Ishikawa (cell line): ENCODE measurements around the gene ANKRD13D.

Experiments
- CEBPB ChIP-seq: IDR thresholded peaks from 2 replicates; pipeline ENCODE4 v1.6.1; 2012
- CREB1 ChIP-seq: IDR thresholded peaks from 2 replicates; pipeline ENCODE4 v1.6.1; 2012; ENCODE audit warnings: low read depth
- EGR1 ChIP-seq: IDR thresholded peaks from 2 replicates; pipeline ENCODE4 v1.6.1; 2012
- EP300 ChIP-seq: IDR thresholded peaks from 2 replicates; pipeline ENCODE4 v1.6.1; 2012; ENCODE audit warnings: borderline replicate concordance
- FOXM1 ChIP-seq: IDR thresholded peaks from 2 replicates; pipeline ENCODE4 v1.6.1; 2012; ENCODE audit warnings: low read depth, borderline replicate concordance
- NFIC ChIP-seq: IDR thresholded peaks from 2 replicates; pipeline ENCODE4 v1.6.1; 2012
- RAD21 ChIP-seq: IDR thresholded peaks from 2 replicates; pipeline ENCODE4 v1.6.1; 2012; ENCODE audit warnings: low read depth
- TAF1 ChIP-seq: IDR thresholded peaks from 2 replicates; pipeline ENCODE4 v1.6.1; 2012; ENCODE audit warnings: low read depth, mild to moderate bottlenecking
- TCF12 ChIP-seq: IDR thresholded peaks from 2 replicates; pipeline ENCODE4 v1.6.1; 2012; ENCODE audit warnings: low read depth
- TEAD4 ChIP-seq: IDR thresholded peaks from 2 replicates; pipeline ENCODE4 v1.6.1; 2012
- YY1 ChIP-seq: IDR thresholded peaks from 2 replicates; pipeline ENCODE4 v1.6.1; 2012; ENCODE audit warnings: low read depth
- ZBTB7A ChIP-seq: IDR thresholded peaks from 2 replicates; pipeline ENCODE4 v1.6.1; 2012; ENCODE audit warnings: low read depth
- TF ChIP-seq, protein P1 (sequence below): IDR thresholded peaks from 2 replicates; pipeline ENCODE4 v1.6.1; 2012
- TF ChIP-seq, protein P2 (sequence below): IDR thresholded peaks from 2 replicates; pipeline ENCODE4 v1.6.1; 2012
- TF ChIP-seq, protein P3 (sequence below): IDR thresholded peaks from 2 replicates; pipeline ENCODE4 v1.6.1; 2012; ENCODE audit warnings: low read depth, mild to moderate bottlenecking

ANKRD13D gene

GRCh38 chr11:67316882-67317204, 27.7 kb downstream of the ANKRD13D start:
- TF ChIP-seq FOXM1 (no peak), RAD21 (no peak), ZBTB7A (no peak), TCF12 (no peak), TAF1 (no peak), CREB1 (no peak), NFIC (no peak), EGR1 (no peak), CEBPB (no peak), YY1 (no peak), TEAD4 (no peak), EP300 (no peak)
- TF ChIP-seq, protein P1, sequence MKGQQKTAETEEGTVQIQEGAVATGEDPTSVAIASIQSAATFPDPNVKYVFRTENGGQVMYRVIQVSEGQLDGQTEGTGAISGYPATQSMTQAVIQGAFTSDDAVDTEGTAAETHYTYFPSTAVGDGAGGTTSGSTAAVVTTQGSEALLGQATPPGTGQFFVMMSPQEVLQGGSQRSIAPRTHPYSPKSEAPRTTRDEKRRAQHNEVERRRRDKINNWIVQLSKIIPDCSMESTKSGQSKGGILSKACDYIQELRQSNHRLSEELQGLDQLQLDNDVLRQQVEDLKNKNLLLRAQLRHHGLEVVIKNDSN = no peak
- TF ChIP-seq, protein P2, sequence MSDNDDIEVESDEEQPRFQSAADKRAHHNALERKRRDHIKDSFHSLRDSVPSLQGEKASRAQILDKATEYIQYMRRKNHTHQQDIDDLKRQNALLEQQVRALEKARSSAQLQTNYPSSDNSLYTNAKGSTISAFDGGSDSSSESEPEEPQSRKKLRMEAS = no peak
- TF ChIP-seq, protein P3, sequence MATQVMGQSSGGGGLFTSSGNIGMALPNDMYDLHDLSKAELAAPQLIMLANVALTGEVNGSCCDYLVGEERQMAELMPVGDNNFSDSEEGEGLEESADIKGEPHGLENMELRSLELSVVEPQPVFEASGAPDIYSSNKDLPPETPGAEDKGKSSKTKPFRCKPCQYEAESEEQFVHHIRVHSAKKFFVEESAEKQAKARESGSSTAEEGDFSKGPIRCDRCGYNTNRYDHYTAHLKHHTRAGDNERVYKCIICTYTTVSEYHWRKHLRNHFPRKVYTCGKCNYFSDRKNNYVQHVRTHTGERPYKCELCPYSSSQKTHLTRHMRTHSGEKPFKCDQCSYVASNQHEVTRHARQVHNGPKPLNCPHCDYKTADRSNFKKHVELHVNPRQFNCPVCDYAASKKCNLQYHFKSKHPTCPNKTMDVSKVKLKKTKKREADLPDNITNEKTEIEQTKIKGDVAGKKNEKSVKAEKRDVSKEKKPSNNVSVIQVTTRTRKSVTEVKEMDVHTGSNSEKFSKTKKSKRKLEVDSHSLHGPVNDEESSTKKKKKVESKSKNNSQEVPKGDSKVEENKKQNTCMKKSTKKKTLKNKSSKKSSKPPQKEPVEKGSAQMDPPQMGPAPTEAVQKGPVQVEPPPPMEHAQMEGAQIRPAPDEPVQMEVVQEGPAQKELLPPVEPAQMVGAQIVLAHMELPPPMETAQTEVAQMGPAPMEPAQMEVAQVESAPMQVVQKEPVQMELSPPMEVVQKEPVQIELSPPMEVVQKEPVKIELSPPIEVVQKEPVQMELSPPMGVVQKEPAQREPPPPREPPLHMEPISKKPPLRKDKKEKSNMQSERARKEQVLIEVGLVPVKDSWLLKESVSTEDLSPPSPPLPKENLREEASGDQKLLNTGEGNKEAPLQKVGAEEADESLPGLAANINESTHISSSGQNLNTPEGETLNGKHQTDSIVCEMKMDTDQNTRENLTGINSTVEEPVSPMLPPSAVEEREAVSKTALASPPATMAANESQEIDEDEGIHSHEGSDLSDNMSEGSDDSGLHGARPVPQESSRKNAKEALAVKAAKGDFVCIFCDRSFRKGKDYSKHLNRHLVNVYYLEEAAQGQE = no peak

DNA sequence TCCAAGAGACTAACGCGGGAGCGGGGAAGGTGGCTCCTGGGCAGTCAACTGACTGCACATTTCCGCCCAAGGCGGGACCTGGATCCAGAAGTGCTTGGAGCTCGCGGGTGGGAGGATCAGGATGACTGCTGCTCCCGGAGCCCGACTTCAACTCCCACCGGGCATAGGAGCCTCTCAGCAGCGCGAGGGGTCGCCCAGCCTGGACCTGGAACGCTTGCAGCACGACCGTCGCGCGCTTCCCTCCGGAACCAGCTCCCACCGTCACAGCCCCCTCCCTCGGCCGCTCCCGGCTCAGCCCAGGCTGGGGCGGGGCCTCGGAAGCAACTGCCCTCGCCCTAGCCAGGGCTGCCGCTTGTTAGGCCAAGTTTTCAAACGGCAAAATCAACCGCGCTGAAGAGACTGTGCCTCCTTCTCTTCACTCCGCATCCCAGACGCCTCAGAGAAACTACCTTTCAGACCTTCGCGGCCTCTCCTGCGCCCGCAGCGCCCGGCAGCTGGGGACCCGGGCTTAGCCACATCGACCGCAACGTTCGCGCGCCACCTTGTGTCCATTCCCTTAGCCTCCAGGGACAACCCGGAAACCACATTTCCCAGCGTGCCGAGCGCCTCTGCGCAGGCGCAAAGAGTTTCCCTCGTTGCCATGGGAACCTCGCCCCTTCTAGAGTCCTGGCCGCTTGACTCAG, 28.2 kb downstream of the ANKRD13D start:
- TF ChIP-seq, protein P3 = no peak
- TF ChIP-seq, protein P1 = no peak; the same call in 1 of the 2 replicates
- TF ChIP-seq YY1 (peak; percentile 11; the same call in 1 of the 2 replicates), TAF1 (peak; percentile 77), RAD21 (peak; percentile 94), NFIC (no peak)
- TF ChIP-seq, protein P2 = peak; percentile 53

- TF ChIP-seq, protein P2 = peak; percentile 74
- TF ChIP-seq TCF12 (peak; percentile 18; the same call in 1 of the 2 replicates), ZBTB7A (peak; percentile 59; the same call in 1 of the 2 replicates), TAF1 (no peak), RAD21 (no peak)
These were observed 28.9 kb downstream of the ANKRD13D start for GRCh38 chr11:67317888-67318555.

- TF ChIP-seq, protein P2 = no peak
- TF ChIP-seq TEAD4 = no peak
- TF ChIP-seq ZBTB7A = no peak
- TF ChIP-seq EGR1 = no peak
- TF ChIP-seq CREB1 = no peak
- no peak for TF ChIP-seq EP300
- no peak for TF ChIP-seq YY1
- TF ChIP-seq TCF12 = no peak
- no peak for TF ChIP-seq FOXM1
- TF ChIP-seq, protein P3 = no peak
- TF ChIP-seq CEBPB = no peak
These were observed 30.9 kb downstream of the ANKRD13D start for GRCh38 chr11:67320011-67320410.
